NT2/D1 (cell line): Measurements from ENCODE around the gene KRT6B.

Source experiments
- DNase-seq: peaks from one replicate; pipeline ENCODE4 v3.0.0-alpha.2; 2011; ENCODE audit warnings: low read depth, low spot score
- H3K27me3 ChIP-seq: 2 replicates; pipeline ENCODE4 v1.6.0; 2011; ENCODE audit warnings: mild to moderate bottlenecking; ENCODE audit not compliant: insufficient read length, insufficient read depth
- H3K36me3 ChIP-seq: 2 replicates; pipeline ENCODE4 v1.6.1; 2011; ENCODE audit warnings: mild to moderate bottlenecking, low read length, mixed read lengths; ENCODE audit not compliant: insufficient read depth, insufficient read length
- H3K4me1 ChIP-seq: 2 replicates; pipeline ENCODE4 v1.5.1; 2011; ENCODE audit not compliant: insufficient read depth, insufficient read length
- H3K4me3 ChIP-seq: 2 replicates; pipeline ENCODE4 v1.5.1; 2011; ENCODE audit warnings: low read depth; ENCODE audit not compliant: insufficient read length
- H3K9ac ChIP-seq: 2 replicates; pipeline ENCODE4 v1.6.0; 2011; ENCODE audit warnings: low read depth; ENCODE audit not compliant: insufficient read length
- H3K9me3 ChIP-seq: 2 replicates; pipeline ENCODE4 v1.5.1; 2011; ENCODE audit warnings: mild to moderate bottlenecking, low read length; ENCODE audit not compliant: insufficient read depth
- SUZ12 ChIP-seq: IDR thresholded peaks from 2 replicates; pipeline ENCODE4 v1.6.1; 2011; ENCODE audit not compliant: insufficient read length, insufficient read depth; ENCODE audit errors: extremely low read depth
- YY1 ChIP-seq: IDR thresholded peaks from 2 replicates; pipeline ENCODE4 v1.6.1; 2011; ENCODE audit not compliant: insufficient read length, insufficient read depth
- ZNF274 ChIP-seq: IDR thresholded peaks from 2 replicates; pipeline ENCODE4 v1.6.1; 2011; ENCODE audit warnings: mild to moderate bottlenecking, low read depth, low read length

Gene KRT6B

GRCh38 chr12:52436000-52436827 lies 15.7 kb downstream of the KRT6B start:
- Histone ChIP-seq H3K9ac (no peak overlapping the region), H3K27me3 (no peaks in the 10 kb centered on the region), H3K36me3 (no peaks in the 10 kb centered on the region), H3K4me1 (peaks cover 6% of the 10 kb centered on the region), H3K9me3 (no peaks in the 10 kb centered on the region), H3K4me3 (no peak overlapping the region)
- TF ChIP-seq ZNF274 (no peak), YY1 (no peak), SUZ12 (no peak)
- DNase-seq: no peak

- no peak overlapping the region for H3K9ac ChIP-seq
- H3K27me3 ChIP-seq: no peaks in the 10 kb centered on the region
- H3K4me3 ChIP-seq: no peak overlapping the region
- no peak for DNase-seq
- no peaks in the 10 kb centered on the region for H3K9me3 ChIP-seq
- no peaks in the 10 kb centered on the region for H3K36me3 ChIP-seq
- peaks cover 6% of the 10 kb centered on the region for H3K4me1 ChIP-seq
- TF ChIP-seq ZNF274 (no peak), YY1 (no peak), SUZ12 (no peak)
Measured at GRCh38 chr12:52435659-52435999, 16.3 kb downstream of the KRT6B start.

GRCh38 chr12:52434760-52435530 lies 17.0 kb downstream of the KRT6B start:
- Histone ChIP-seq H3K36me3 (no peaks in the 10 kb centered on the region), H3K27me3 (no peaks in the 10 kb centered on the region), H3K9me3 (no peaks in the 10 kb centered on the region), H3K4me1 (peaks cover 6% of the 10 kb centered on the region), H3K9ac (no peak overlapping the region), H3K4me3 (no peak overlapping the region)
- TF ChIP-seq ZNF274: no peak
- TF ChIP-seq SUZ12: no peak
- no peak for TF ChIP-seq YY1
- no peak for DNase-seq

- no peak for TF ChIP-seq YY1
- no peak for TF ChIP-seq SUZ12
- no peak for TF ChIP-seq ZNF274
- H3K9ac ChIP-seq: no peak within 1 kb of the TSS
- no peaks in the 10 kb centered on the region for H3K27me3 ChIP-seq
- H3K4me3 ChIP-seq: no peak within 1 kb of the TSS
- no peaks in the 10 kb centered on the region for H3K36me3 ChIP-seq
- peaks cover 6% of the 10 kb centered on the region for H3K4me1 ChIP-seq
- no peaks in the 10 kb centered on the region for H3K9me3 ChIP-seq
- DNase-seq: no peak
Measured at GRCh38 chr12:52434081-52434733, 17.7 kb downstream of the KRT6B start, which contains the start of gene KRT75. Gene KRT75 (minus strand): TSS chr12:52434371. CDS start chr12:52434304, 67 bp downstream.

- H3K4me3 ChIP-seq: no peak overlapping the region
- no peak for DNase-seq
- H3K9ac ChIP-seq: no peak overlapping the region
- H3K9me3 ChIP-seq: no peaks in the 10 kb centered on the region
- H3K36me3 ChIP-seq: no peaks in the 10 kb centered on the region
- no peak for TF ChIP-seq ZNF274
- TF ChIP-seq SUZ12: no peak
- TF ChIP-seq YY1: no peak
- H3K27me3 ChIP-seq: no peaks in the 10 kb centered on the region
- peaks cover 6% of the 10 kb centered on the region for H3K4me1 ChIP-seq
Measured at GRCh38 chr12:52433501-52434080, 18.4 kb downstream of the KRT6B start.

- DNase-seq: no peak
- peaks cover 6% of the 10 kb centered on the region for H3K4me1 ChIP-seq
- H3K27me3 ChIP-seq: no peaks in the 10 kb centered on the region
- TF ChIP-seq SUZ12: no peak
- TF ChIP-seq YY1: no peak
- no peak for TF ChIP-seq ZNF274
- H3K9me3 ChIP-seq: no peaks in the 10 kb centered on the region
- H3K9ac ChIP-seq: no peak overlapping the region
- no peak overlapping the region for H3K4me3 ChIP-seq
- H3K36me3 ChIP-seq: no peaks in the 10 kb centered on the region
Measured at GRCh38 chr12:52432559-52433207, 19.3 kb downstream of the KRT6B start.
